GM12878 (cell line): ENCODE results near the gene PCTP. TPM values are rescaled to one million over a fixed set of nuclear protein-coding genes. Genes with fewer than 3 reads are reported as not detected.

Experiments
- ATAC-seq: fragments of 200-7000 bp; cut with Tn5 transposase; 3 replicates; pipeline ENCODE4 v1.9.1; 2020; ENCODE audit warnings: mild to moderate bottlenecking, moderate library complexity
- BruUV-seq: library from RNA; stranded (reverse); fragments of 400-500 nt; replicated peaks from 2 replicates; lab custom pipeline; 2021; lab: Mats Ljungman, UMichigan
- CTCF ChIA-PET: fragments of 300-600 bp; sonication (Branson Sonifier 250); formaldehyde crosslinking; extraction: SDS; loops from one replicate; lab custom pipeline; 2021; ENCODE audit warnings: inconsistent platforms; lab: Yijun Ruan, JAX
- POLR2A ChIA-PET: fragments of 350-600 bp; formaldehyde crosslinking; extraction: SDS; loops from one replicate; lab custom pipeline; 2021; ENCODE audit warnings: inconsistent platforms; lab: Charles Lee
- RAD21 ChIA-PET: fragments of 300-600 bp; sonication (Branson Sonifier 250); formaldehyde crosslinking; loops from one replicate; lab custom pipeline; 2023; ENCODE audit warnings: antibody characterized with exemption; ENCODE audit not compliant: unreplicated experiment; lab: Charles Lee
- SMC1A ChIA-PET: fragments of 300-600 bp; sonication (Branson Sonifier 250); formaldehyde crosslinking; loops from one replicate; lab custom pipeline; 2023; ENCODE audit not compliant: unreplicated experiment, uncharacterized antibody; lab: Charles Lee
- DNase-seq: peaks from one replicate; pipeline ENCODE4 v3.0.0-alpha.2; 2011; ENCODE audit warnings: low read depth, low spot score
- FAIRE-seq: peaks from 3 replicates; lab custom pipeline; 2011; peaks lifted over from hg19 to GRCh38; lab: Jason Lieb, UNC
- H2AFZ ChIP-seq: 2 replicates; pipeline ENCODE4 v1.6.0; 2011; ENCODE audit warnings: low read depth, low read length, control low read depth; ENCODE audit not compliant: control insufficient read depth
- H3K27ac ChIP-seq: 2 replicates; pipeline ENCODE4 v1.5.1; 2011; ENCODE audit warnings: control low read depth; ENCODE audit not compliant: control insufficient read depth, insufficient read depth
- H3K27me3 ChIP-seq, 2 experiments: replicated peaks in 1 of 2; 2 replicates each; pipeline versions ENCODE4 v1.6.0 to v1.6.1; 2011; ENCODE audit warnings: low read length in 1 of 2; ENCODE audit not compliant: control insufficient read depth in 2 of 2, insufficient read depth in 2 of 2
- H3K36me3 ChIP-seq, 2 experiments: 2 replicates each; pipeline ENCODE4 v1.5.1; 2011; ENCODE audit warnings: low read length in 1 of 2; ENCODE audit not compliant: control insufficient read depth in 2 of 2, insufficient read depth in 2 of 2
- H3K4me1 ChIP-seq: 2 replicates; pipeline ENCODE4 v1.6.1; 2011; ENCODE audit warnings: mild to moderate bottlenecking, low read length, moderate library complexity, mixed read lengths; ENCODE audit not compliant: control insufficient read depth, insufficient read depth
- H3K4me2 ChIP-seq: 2 replicates; pipeline ENCODE4 v1.6.0; 2011; ENCODE audit warnings: control low read depth; ENCODE audit not compliant: control insufficient read depth, insufficient read depth
- H3K4me3 ChIP-seq: fragments of 200-600 bp; sonication (generic); 2 replicates; pipeline ENCODE4 v1.5.1; 2016
- H3K79me2 ChIP-seq: 2 replicates; pipeline ENCODE4 v1.6.0; 2011; ENCODE audit warnings: low read length; ENCODE audit not compliant: control insufficient read depth, insufficient read depth
- H3K9ac ChIP-seq: 2 replicates; pipeline ENCODE4 v1.8.0; 2011; ENCODE audit warnings: low read length, control low read depth, mixed read lengths; ENCODE audit not compliant: control insufficient read depth, insufficient read depth
- H3K9me3 ChIP-seq: replicated peaks from 3 replicates; pipeline ENCODE4 v1.5.1; 2011; ENCODE audit warnings: mild to moderate bottlenecking, low read length; ENCODE audit not compliant: control insufficient read depth, insufficient read depth
- H4K20me1 ChIP-seq: 2 replicates; pipeline ENCODE4 v1.6.0; 2011; ENCODE audit not compliant: control insufficient read depth, insufficient read depth
- ATF2 ChIP-seq: IDR thresholded peaks from 2 replicates; pipeline ENCODE4 v1.6.1; 2012; ENCODE audit warnings: low read length, inconsistent platforms
- BRCA1 ChIP-seq: IDR thresholded peaks from 2 replicates; pipeline ENCODE4 v1.6.1; 2011; ENCODE audit warnings: low read depth, low read length, improper control_type of control experiment
- CBFB ChIP-seq: IDR thresholded peaks from 2 replicates; pipeline ENCODE4 v1.6.1; 2016; ENCODE audit warnings: antibody characterized with exemption, low read depth
- CHD4 ChIP-seq: fragments of 200-600 bp; sonication (generic); IDR thresholded peaks from 2 replicates; pipeline ENCODE4 v1.6.1; 2016; ENCODE audit warnings: mild to moderate bottlenecking
- E2F8 ChIP-seq: fragments of 450-650 bp; IDR thresholded peaks from 2 replicates; pipeline ENCODE4 v1.6.1; 2018; ENCODE audit warnings: mild to moderate bottlenecking, low read depth, moderate library complexity; ENCODE audit not compliant: partially characterized antibody
- EP300 ChIP-seq, 2 experiments: fragments of 150-350 bp in 1 of 2; IDR thresholded peaks; 2 replicates each; pipeline ENCODE4 v1.6.1; 2011 to 2012; ENCODE audit warnings: low read depth in 2 of 2, low read length in 2 of 2, borderline replicate concordance in 1 of 2, improper control_type of control experiment in 1 of 2, inconsistent platforms in 1 of 2; ENCODE audit not compliant: control insufficient read depth in 1 of 2
- EZH2 ChIP-seq: IDR thresholded peaks from 2 replicates; pipeline ENCODE4 v1.6.1; 2012; ENCODE audit warnings: low read depth, mild to moderate bottlenecking, control low read depth, inconsistent platforms, low read length, borderline replicate concordance; ENCODE audit not compliant: control insufficient read depth
- MLLT1 ChIP-seq: fragments of 450-650 bp; IDR thresholded peaks from 2 replicates; pipeline ENCODE4 v1.6.1; 2016; ENCODE audit warnings: mild to moderate bottlenecking
- NFYB ChIP-seq: IDR thresholded peaks from 2 replicates; pipeline ENCODE4 v1.6.1; 2011; ENCODE audit warnings: low read depth, mild to moderate bottlenecking, low read length, improper control_type of control experiment, moderate library complexity; ENCODE audit not compliant: insufficient read depth
- NKRF ChIP-seq: fragments of 450-650 bp; conservative IDR thresholded peaks from 2 replicates; pipeline ENCODE4 v1.6.1; 2017; ENCODE audit warnings: mild to moderate bottlenecking, moderate library complexity
- PAX5 ChIP-seq: IDR thresholded peaks from 2 replicates; pipeline ENCODE4 v1.6.1; 2011; ENCODE audit warnings: low read depth, low read length, borderline replicate concordance
- POU2F2 ChIP-seq: IDR thresholded peaks from 3 replicates; pipeline ENCODE4 v1.6.1; 2011; ENCODE audit warnings: low read depth, mild to moderate bottlenecking, low read length, borderline replicate concordance
- RBBP5 ChIP-seq: fragments of 200-600 bp; sonication (generic); conservative IDR thresholded peaks from 2 replicates; pipeline ENCODE4 v1.6.1; 2016
- SREBF1 ChIP-seq: IDR thresholded peaks from 2 replicates; pipeline ENCODE4 v1.6.1; 2012; ENCODE audit warnings: mild to moderate bottlenecking, low read length
- TAF1 ChIP-seq: IDR thresholded peaks from 2 replicates; pipeline ENCODE4 v1.6.1; 2011; ENCODE audit warnings: mild to moderate bottlenecking, low read depth, low read length, borderline replicate concordance
- ZNF24 ChIP-seq: fragments of 450-650 bp; IDR thresholded peaks from 2 replicates; pipeline ENCODE4 v1.6.1; 2017; ENCODE audit warnings: antibody characterized with exemption, mild to moderate bottlenecking
- ZNF622 ChIP-seq: fragments of 450-650 bp; IDR thresholded peaks from 2 replicates; pipeline ENCODE4 v1.6.1; 2017; ENCODE audit warnings: mild to moderate bottlenecking, inconsistent platforms
- WGBS: methylation state at CpG from one replicate; pipeline ENCODE4 v1.1.6; 2016; ENCODE audit warnings: low lambda C conversion rate; ENCODE audit not compliant: insufficient replicate concordance, insufficient coverage; ENCODE audit errors: missing lambda C conversion rate; 5-methylcytosine and 5-hydroxymethylcytosine counted together
- in situ Hi-C: fragments of 300-500 bp; cut with MboI; formaldehyde crosslinking; loops from 9 replicates; pipeline ENCODE4 v1.14.3; 2018; ENCODE audit warnings: mixed read lengths
- intact Hi-C: fragments of 100-400 bp; cut with micrococcal nuclease; formaldehyde crosslinking; loops from one replicate; pipeline ENCODE4 v1.14.2; 2022; ENCODE audit not compliant: unreplicated experiment
- polyA plus RNA-seq, 11 experiments: library from polyadenylated mRNA; depleted of rRNA in 4 of 11; unstranded in 6 of 11; stranded (reverse) in 5 of 11; fragments of >200 nt; fragmentation: Nextera tagmentation in 4 of 11; fragmentation: Illumina TruSeq in 1 of 11; extraction: Ambion mirVana in 4 of 11; extraction: Trizol in 1 of 11; gene quantifications; 1 replicate in 1 of 11; 2 replicates in 10 of 11; pipeline versions ENCODE4 v1.2.1 to v1.2.3, GENCODE V29; 2011 to 2016; ENCODE audit warnings: inconsistent platforms in 2 of 11, missing spikeins in 2 of 11, low read depth in 1 of 11
- total RNA-seq, 4 experiments: library from RNA; depleted of rRNA in 3 of 4; stranded (reverse); fragments of >200 nt in 3 of 4; fragmentation: Illumina TruSeq in 1 of 4; extraction: Trizol in 1 of 4; gene quantifications; 2 replicates each; pipeline versions ENCODE4 v1.2.1 to v1.2.3, GENCODE V29; 2013 to 2021

Gene PCTP
- total and polyA plus RNA-seq, 10 of the 15 experiments (the other 5 are each of a cell fraction or from before 2014, with no cell fraction given): 1.4 to 26.8 (median 3.7) TPM

GRCh38 chr17:55785181-55785580 lies 34.3 kb downstream of the PCTP start (continued):
- TF ChIP-seq MLLT1: no peak
- no peak for TF ChIP-seq NFYB

- H3K9ac ChIP-seq: no peak overlapping the region
- no peak overlapping the region for H3K4me3 ChIP-seq
- DNase-seq (no peak), FAIRE-seq (no peak), ATAC-seq (no peak)
- RAD21 ChIA-PET: no interaction called here
- H3K36me3 ChIP-seq: no peaks in the 10 kb centered on the region
- H3K79me2 ChIP-seq: no peaks in the 10 kb centered on the region
- SMC1A ChIA-PET: no interaction called here
- H2AFZ ChIP-seq: no peak overlapping the region
- H4K20me1 ChIP-seq: no peaks in the 10 kb centered on the region
- no TSS peak for BruUV-seq
- no peaks in the 10 kb centered on the region for H3K4me1 ChIP-seq
- CTCF ChIA-PET: no interaction called here
- POLR2A ChIA-PET: no interaction called here
- no peak overlapping the region for H3K4me2 ChIP-seq
- intact Hi-C loops (no loop called here), in situ Hi-C loops (no loop called here)
- no peaks in the 10 kb centered on the region for H3K9me3 ChIP-seq
- no peak overlapping the region for H3K27ac ChIP-seq
- H3K27me3 ChIP-seq: no peaks in the 10 kb centered on the region; a peak in 1 of 4 replicates
- 17% methylated on average over 3 of the region's 3 CpGs for WGBS
- TF ChIP-seq TAF1: no peak
- no peak for TF ChIP-seq CHD4
- no peak for TF ChIP-seq RBBP5
- TF ChIP-seq ZNF622: no peak
- TF ChIP-seq ZNF24: no peak
- no peak for TF ChIP-seq EP300 (IDR thresholded peaks at IDR 0.05; ENCODE audit: borderline replicate concordance in 1 of 2, control insufficient read depth in 1 of 2, low read depth in 2 of 2, low read length in 2 of 2)
- TF ChIP-seq SREBF1: no peak
- TF ChIP-seq POU2F2: no peak
- TF ChIP-seq E2F8: no peak
- no peak for TF ChIP-seq EZH2
- no peak for TF ChIP-seq BRCA1
- no peak for TF ChIP-seq ATF2
- no peak for TF ChIP-seq CBFB
- no peak for TF ChIP-seq PAX5
- no peak for TF ChIP-seq NKRF
Measured at GRCh38 chr17:55793272-55793671, 42.4 kb downstream of the PCTP start.
